HEK293 (cell line): ENCODE data around the gene WDR75.

Source experiments
- SP7 ChIP-seq: fragments of 450-650 bp; formaldehyde crosslinking; IDR thresholded peaks from 2 replicates; pipeline ENCODE4 v1.5.1; 2016; ENCODE audit warnings: missing biosample characterization, missing genetic modification characterization
- ZFP41 ChIP-seq: fragments of 450-650 bp; formaldehyde crosslinking; IDR thresholded peaks from 2 replicates; pipeline ENCODE4 v1.5.1; 2016; ENCODE audit warnings: missing biosample characterization, missing genetic modification characterization, borderline replicate concordance
- ZNF664 ChIP-seq: fragments of 450-650 bp; formaldehyde crosslinking; IDR thresholded peaks from 2 replicates; pipeline ENCODE4 v1.5.1; 2016; ENCODE audit warnings: missing biosample characterization, missing genetic modification characterization
- TF ChIP-seq, protein P1 (sequence below): fragments of 450-650 bp; formaldehyde crosslinking; IDR thresholded peaks from 2 replicates; pipeline ENCODE4 v1.5.1; 2016; ENCODE audit warnings: missing biosample characterization, missing genetic modification characterization

DNA sequence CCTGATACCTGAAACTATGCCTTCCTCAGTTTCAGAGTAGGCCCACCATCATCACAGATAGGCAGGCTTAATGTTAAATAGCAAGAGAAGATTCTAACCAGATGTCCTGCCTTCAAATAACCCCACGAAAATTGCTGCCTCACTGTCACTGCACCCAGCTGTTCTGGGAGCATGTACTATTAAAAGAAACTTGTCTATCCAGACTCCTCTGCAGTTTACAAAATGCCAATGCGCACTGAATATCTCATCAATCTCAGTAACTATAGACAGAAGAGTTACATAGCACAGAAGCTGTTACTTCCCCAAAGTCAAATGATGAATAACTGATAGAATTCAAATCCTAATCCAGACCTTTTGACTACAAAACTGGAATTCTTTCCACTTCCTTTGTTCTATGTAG is 43.9 kb downstream of the WDR75 start:
- TF ChIP-seq ZNF664 (tag by site-specific recombination) (no peak), SP7 (no peak), ZFP41 (tag by site-specific recombination) (no peak)
- TF ChIP-seq, protein P1, sequence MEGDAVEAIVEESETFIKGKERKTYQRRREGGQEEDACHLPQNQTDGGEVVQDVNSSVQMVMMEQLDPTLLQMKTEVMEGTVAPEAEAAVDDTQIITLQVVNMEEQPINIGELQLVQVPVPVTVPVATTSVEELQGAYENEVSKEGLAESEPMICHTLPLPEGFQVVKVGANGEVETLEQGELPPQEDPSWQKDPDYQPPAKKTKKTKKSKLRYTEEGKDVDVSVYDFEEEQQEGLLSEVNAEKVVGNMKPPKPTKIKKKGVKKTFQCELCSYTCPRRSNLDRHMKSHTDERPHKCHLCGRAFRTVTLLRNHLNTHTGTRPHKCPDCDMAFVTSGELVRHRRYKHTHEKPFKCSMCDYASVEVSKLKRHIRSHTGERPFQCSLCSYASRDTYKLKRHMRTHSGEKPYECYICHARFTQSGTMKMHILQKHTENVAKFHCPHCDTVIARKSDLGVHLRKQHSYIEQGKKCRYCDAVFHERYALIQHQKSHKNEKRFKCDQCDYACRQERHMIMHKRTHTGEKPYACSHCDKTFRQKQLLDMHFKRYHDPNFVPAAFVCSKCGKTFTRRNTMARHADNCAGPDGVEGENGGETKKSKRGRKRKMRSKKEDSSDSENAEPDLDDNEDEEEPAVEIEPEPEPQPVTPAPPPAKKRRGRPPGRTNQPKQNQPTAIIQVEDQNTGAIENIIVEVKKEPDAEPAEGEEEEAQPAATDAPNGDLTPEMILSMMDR (tag by site-specific recombination) = no peak
